Measurements from ENCODE around the gene AGAP1. TPM values are rescaled to one million over a fixed set of nuclear protein-coding genes. Genes with fewer than 3 reads are reported as not detected.

The AGAP1 gene
- total RNA-seq, 1 donor: 10.8 TPM

DNA sequence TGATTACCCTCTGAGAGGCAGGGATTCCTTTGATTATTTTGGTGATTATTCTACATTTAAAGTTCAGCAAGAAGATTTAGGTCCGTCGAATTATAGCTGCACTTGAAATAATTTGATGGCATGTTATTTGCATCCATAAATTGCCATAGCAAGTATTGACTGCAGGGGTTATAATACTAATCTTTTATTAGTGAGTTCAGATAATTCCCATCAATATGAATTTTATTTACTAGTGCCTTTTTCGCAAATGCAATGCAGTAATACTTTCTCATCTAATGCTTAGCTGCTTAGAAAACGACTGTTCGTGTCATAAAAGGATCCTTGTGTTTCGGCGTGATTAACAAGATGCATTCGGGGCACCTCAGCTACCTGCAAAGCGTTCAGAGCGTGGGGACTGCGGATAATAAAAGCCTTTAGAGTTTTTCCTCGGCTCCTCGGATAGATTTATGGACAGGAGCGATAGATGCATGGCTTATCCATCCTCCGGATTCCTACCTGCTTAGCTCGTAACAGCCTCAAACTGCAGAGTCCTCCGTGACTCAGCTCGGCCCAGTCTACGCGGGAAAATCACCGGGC lies 676.8 kb downstream of the AGAP1 start:
- TF ChIP-seq, protein P1, sequence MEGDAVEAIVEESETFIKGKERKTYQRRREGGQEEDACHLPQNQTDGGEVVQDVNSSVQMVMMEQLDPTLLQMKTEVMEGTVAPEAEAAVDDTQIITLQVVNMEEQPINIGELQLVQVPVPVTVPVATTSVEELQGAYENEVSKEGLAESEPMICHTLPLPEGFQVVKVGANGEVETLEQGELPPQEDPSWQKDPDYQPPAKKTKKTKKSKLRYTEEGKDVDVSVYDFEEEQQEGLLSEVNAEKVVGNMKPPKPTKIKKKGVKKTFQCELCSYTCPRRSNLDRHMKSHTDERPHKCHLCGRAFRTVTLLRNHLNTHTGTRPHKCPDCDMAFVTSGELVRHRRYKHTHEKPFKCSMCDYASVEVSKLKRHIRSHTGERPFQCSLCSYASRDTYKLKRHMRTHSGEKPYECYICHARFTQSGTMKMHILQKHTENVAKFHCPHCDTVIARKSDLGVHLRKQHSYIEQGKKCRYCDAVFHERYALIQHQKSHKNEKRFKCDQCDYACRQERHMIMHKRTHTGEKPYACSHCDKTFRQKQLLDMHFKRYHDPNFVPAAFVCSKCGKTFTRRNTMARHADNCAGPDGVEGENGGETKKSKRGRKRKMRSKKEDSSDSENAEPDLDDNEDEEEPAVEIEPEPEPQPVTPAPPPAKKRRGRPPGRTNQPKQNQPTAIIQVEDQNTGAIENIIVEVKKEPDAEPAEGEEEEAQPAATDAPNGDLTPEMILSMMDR (IDR thresholded peaks at IDR 0.05; ENCODE audit: insufficient read depth, low read depth, low read length): no peak
- no peak overlapping the region for H3K4me3 ChIP-seq (ENCODE audit: low read depth, low read length)
- DNase-seq (ENCODE audit: low read depth): no peak

DNA sequence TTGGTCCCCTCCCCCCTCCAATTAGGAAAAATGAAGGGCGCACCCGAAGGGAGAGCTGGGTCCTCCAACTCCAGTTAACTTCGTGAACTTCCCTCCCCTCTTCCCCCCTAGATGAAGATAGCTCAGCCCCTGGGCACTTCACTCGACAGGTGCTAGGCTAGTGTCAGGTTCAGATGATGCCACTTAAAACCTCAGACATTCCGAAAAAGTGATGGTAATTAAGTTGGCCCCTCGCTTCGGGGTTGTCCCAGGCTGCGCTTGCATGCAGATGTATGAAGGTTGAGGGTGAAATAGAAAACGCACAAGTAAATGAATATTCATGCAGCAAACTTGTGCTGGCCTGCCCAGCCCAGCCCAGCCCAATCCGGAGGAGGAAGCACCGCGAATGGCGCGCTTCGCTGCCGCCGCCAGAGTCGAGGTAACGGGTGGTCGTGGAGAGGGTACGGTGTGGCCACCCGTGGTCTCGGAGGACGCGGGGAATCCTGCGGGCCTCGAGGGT lies 677.4 kb downstream of the AGAP1 start:
- DNase-seq (ENCODE audit: low read depth): no peak
- H3K4me3 ChIP-seq (ENCODE audit: low read depth, low read length): no peak overlapping the region
- TF ChIP-seq, protein P1 (IDR thresholded peaks at IDR 0.05; ENCODE audit: insufficient read depth, low read depth, low read length): no peak

DNA sequence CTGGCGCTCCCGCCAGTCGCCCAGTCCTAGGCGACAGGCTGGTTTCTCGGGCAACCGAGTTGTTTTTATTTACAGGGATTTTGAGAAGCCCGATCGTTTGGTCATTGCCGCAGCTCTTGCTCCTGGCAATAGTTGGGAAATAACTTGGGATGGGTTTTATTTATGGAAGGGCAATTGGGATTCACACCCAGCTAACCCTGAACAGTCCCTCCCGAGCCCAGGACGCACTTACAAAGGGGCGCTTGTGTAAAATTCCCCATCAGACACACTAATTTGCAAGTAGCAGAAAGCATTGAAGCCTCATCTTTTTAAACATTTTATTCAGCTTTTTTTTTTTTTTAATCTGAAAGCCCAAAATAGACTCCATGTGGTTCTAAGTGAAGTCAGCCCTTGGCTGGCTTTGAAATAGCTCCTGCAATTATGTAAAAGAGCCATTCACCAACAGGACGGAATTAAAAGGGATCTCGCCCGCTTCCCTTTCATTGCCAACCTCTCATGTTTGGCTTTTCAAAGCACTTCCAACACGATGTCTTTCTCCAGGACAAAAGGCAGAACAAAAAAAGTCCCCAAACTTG lies 677.9 kb downstream of the AGAP1 start:
- no peak for DNase-seq (ENCODE audit: low read depth)
- no peak overlapping the region for H3K4me3 ChIP-seq (ENCODE audit: low read depth, low read length)
- TF ChIP-seq, protein P1 (IDR thresholded peaks at IDR 0.05; ENCODE audit: insufficient read depth, low read depth, low read length): no peak

DNA sequence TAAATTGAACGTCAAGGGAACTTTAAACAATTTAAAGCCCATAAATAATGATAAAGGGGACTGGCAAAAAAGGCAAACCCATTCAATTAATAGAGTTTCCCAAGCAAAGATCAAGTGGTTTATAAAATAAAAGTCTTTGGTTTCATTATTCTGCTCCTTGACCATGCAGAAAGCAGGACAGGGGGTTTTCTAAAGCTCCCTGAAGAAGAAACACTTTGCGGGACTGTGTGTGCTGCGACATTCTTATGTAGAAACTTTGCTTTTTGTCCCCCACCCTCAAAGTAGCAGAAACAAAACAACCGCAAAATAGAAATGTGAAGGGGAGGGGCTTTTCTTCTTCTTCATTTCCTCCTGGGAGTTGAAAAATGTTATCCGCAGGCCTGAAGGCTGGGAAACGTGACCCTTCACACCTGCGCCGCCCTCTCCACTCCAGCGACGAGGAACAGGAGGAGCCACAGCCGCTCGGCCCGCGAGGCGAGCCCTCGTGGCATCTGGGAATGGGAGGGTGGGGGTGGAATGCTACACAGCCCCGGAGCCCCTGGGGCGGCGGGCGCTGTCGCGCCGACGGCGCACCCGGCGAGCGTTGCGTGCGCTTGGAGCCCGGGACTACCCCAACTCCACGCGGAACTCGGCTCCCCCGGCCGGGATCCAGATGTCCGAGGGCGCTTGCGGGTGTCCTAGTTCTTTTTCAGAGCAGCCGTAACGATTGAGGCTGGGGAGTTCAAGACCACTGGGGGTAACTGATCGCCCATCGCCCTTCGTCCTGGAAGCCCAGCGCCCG lies 678.6 kb downstream of the AGAP1 start:
- no peak overlapping the region for H3K4me3 ChIP-seq (ENCODE audit: low read depth, low read length)
- no peak for DNase-seq (ENCODE audit: low read depth)
- TF ChIP-seq, protein P1 (IDR thresholded peaks at IDR 0.05; ENCODE audit: insufficient read depth, low read depth, low read length): no peak

DNA sequence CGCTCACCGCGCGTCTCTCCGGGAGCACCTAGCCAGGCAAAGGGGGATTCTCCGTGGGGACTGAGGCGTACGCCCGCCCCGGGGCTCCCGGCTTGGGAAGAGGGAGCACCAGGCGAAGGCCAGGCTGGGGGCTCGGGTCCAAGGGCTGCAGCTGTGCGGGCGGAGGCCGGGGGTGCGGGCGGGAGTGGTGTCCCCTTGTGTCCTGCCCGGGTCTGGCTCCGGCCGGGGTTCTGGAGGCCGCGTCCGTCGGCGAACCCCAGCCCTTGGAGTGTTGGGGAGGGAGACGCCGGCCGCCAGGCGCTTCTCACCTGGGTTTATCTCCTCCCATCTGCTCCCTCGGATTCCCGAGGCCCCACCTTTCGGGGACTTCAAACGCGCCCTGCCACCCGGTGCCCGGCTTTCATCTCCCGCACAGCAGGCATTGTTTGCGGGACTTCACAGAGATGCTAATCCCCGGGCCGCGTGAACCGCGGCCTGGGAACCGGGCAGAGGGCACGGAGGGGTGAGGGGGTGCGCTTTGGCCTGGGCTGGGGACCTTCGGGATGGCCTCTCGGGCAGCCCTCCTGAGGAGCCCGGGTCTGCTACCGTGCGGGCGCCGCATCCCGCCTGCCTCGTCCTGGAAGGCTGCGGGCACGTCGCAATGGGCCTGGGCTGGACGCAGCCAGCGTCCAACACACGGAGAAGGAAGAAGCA lies 679.3 kb downstream of the AGAP1 start:
- no peak for DNase-seq (ENCODE audit: low read depth)
- no peak overlapping the region for H3K4me3 ChIP-seq (ENCODE audit: low read depth, low read length)
- TF ChIP-seq, protein P1 (IDR thresholded peaks at IDR 0.05; ENCODE audit: insufficient read depth, low read depth, low read length): no peak

DNA sequence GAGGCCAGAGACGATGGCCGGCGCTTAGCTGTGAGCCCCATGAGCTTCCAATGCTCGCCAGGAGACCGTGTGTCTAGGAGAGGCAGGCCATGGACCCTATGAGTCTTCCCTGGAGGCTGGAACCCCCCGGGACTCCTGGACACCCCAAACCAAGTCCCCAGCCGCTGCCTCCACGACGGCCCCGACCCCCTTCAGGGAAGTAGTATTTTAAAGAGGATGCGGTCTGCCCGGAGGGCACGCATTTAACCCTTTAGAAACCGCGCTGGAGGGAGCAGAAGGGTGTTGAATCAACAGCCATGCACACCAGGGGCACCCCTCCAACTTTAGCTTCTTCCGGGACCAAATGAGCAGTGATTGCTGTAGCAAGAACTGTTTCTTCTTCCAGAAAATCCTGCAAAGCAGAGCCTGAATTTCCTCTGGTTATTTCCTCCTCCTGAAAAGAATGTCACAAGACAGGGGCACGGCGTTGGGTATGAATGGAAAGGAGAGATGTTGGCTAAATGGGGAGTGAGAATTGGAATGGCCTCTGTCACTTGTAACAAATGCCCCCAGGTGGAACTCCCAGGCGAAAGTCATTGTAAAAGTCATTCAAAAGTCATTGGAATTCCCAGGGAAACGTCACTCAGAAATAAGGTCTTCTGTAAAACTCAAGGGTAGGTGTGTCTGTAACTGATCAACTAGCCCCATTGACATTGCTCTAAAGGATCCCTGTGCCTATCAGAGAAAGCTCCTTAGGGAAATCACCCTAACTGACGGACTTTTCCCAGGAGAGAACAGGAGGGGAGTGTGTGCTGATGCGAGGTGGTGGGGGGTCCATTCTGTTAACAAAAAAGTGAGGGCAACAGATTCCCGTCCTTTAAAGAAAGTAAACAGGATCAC lies 680.1 kb downstream of the AGAP1 start:
- TF ChIP-seq, protein P1 (IDR thresholded peaks at IDR 0.05; ENCODE audit: insufficient read depth, low read depth, low read length): no peak
- no peak for DNase-seq (ENCODE audit: low read depth)
- no peak overlapping the region for H3K4me3 ChIP-seq (ENCODE audit: low read depth, low read length)

Data from fibroblast of villous mesenchyme (primary cell).